Progenitor cell of endocrine pancreas (in vitro differentiated cells): ENCODE measurements around the gene CAPRIN1. TPM values are rescaled to one million over a fixed set of nuclear protein-coding genes. Genes with fewer than 3 reads are reported as not detected.

Experiments
- DNase-seq: peaks from one replicate; pipeline ENCODE4 v3.0.0; 2021; ENCODE audit warnings: low spot score; ENCODE audit not compliant: unreplicated experiment
- H3K27ac Mint-ChIP-seq: 2 replicates; pipeline ENCODE4 v1.8.0; 2021; ENCODE audit warnings: mild to moderate bottlenecking, moderate library complexity, mixed read lengths
- H3K27me3 Mint-ChIP-seq: 2 replicates; pipeline ENCODE4 v1.8.0; 2021; ENCODE audit warnings: mixed read lengths
- H3K36me3 Mint-ChIP-seq: 2 replicates; pipeline ENCODE4 v1.8.0; 2022; ENCODE audit warnings: mixed read lengths; ENCODE audit not compliant: insufficient read depth
- H3K4me1 Mint-ChIP-seq: 2 replicates; pipeline ENCODE4 v1.8.0; 2021; ENCODE audit warnings: low read depth, mixed read lengths
- H3K4me3 Mint-ChIP-seq: 2 replicates; pipeline ENCODE4 v1.8.0; 2021; ENCODE audit warnings: low read depth, mild to moderate bottlenecking, moderate library complexity, mixed read lengths
- H3K9me3 Mint-ChIP-seq: 2 replicates; pipeline ENCODE4 v1.8.0; 2021; ENCODE audit warnings: low read depth, mixed read lengths
- CTCF ChIP-seq: fragments of 200-600 bp; sonication (generic); IDR thresholded peaks from one replicate; pipeline ENCODE4 v1.5.0; 2021; ENCODE audit warnings: antibody characterized with exemption, mild to moderate bottlenecking; ENCODE audit not compliant: unreplicated experiment
- long read RNA-seq: library from polyadenylated mRNA; unstranded; transcript quantifications from one replicate; pipeline ENCODE4 v2.0.0, GENCODE V29; 2020
- total RNA-seq: library from RNA; stranded (reverse); gene quantifications from 2 replicates; pipeline ENCODE4 v1.2.1, GENCODE V29; 2021

The CAPRIN1 gene
- total RNA-seq: 317 and 325 TPM in 2 replicates
- long read RNA-seq, full-length matches to known transcripts: 427 of 531 reads
- long read RNA-seq, partial matches to known transcripts: 79 of 531 reads
- long read RNA-seq, other reads (novel, unspliced or antisense): 25 of 531 reads

- Mint-ChIP-seq H3K36me3 (peaks cover 11% of the 10 kb centered on the region), H3K27ac (peak within 1 kb of the TSS; percentile 98), H3K4me3 (peak within 1 kb of the TSS; percentile 97), H3K4me1 (peaks cover 24% of the 10 kb centered on the region), H3K9me3 (no peaks in the 10 kb centered on the region), H3K27me3 (no peaks in the 10 kb centered on the region)
- no peak for TF ChIP-seq CTCF
- DNase-seq: peak; percentile 84
These were observed at the start of gene CAPRIN1 for GRCh38 chr11:34051349-34052035. Gene CAPRIN1, plus strand, starts transcription at chr11:34051731. Its CDS starts 690 bp downstream, at chr11:34052421.

GRCh38 chr11:34002420-34002819 is 49.1 kb upstream of the CAPRIN1 start:
- Mint-ChIP-seq H3K4me1 (peaks cover 8% of the 10 kb centered on the region), H3K27ac (no peak overlapping the region), H3K27me3 (peaks cover 16% of the 10 kb centered on the region), H3K36me3 (no peaks in the 10 kb centered on the region), H3K4me3 (no peak overlapping the region), H3K9me3 (no peaks in the 10 kb centered on the region)
- no peak for TF ChIP-seq CTCF
- no peak for DNase-seq

- Mint-ChIP-seq H3K27ac (no peak overlapping the region), H3K36me3 (no peaks in the 10 kb centered on the region), H3K9me3 (no peaks in the 10 kb centered on the region), H3K27me3 (peaks cover 10% of the 10 kb centered on the region), H3K4me1 (peaks cover 4% of the 10 kb centered on the region), H3K4me3 (no peak overlapping the region)
- DNase-seq: no peak
- TF ChIP-seq CTCF: no peak
These were observed 47.3 kb upstream of the CAPRIN1 start for GRCh38 chr11:34004236-34004635.

GRCh38 chr11:34006876-34007275 is 44.7 kb upstream of the CAPRIN1 start:
- no peak for TF ChIP-seq CTCF
- peaks cover 4% of the 10 kb centered on the region for H3K4me1 Mint-ChIP-seq
- no peak for DNase-seq
- H3K27ac Mint-ChIP-seq: no peak overlapping the region
- peaks cover 6% of the 10 kb centered on the region for H3K27me3 Mint-ChIP-seq
- no peaks in the 10 kb centered on the region for H3K36me3 Mint-ChIP-seq
- no peaks in the 10 kb centered on the region for H3K9me3 Mint-ChIP-seq
- no peak overlapping the region for H3K4me3 Mint-ChIP-seq

- DNase-seq: no peak
- no peak for TF ChIP-seq CTCF
- peaks cover 5% of the 10 kb centered on the region for H3K27me3 Mint-ChIP-seq
- no peak overlapping the region for H3K27ac Mint-ChIP-seq
- no peaks in the 10 kb centered on the region for H3K9me3 Mint-ChIP-seq
- no peak overlapping the region for H3K4me3 Mint-ChIP-seq
- no peaks in the 10 kb centered on the region for H3K36me3 Mint-ChIP-seq
- no peaks in the 10 kb centered on the region for H3K4me1 Mint-ChIP-seq
These were observed 38.8 kb upstream of the CAPRIN1 start for GRCh38 chr11:34012734-34013133.
